Parathyroid adenoma (tissue), 2 donors: ENCODE measurements around the gene EIF2B2.

Experiments used
- H2AFZ ChIP-seq: fragments of 300-600 bp; sonication (generic); one replicate; pipeline ENCODE4 v1.7.0; 2017; ENCODE audit warnings: antibody characterized with exemption, mild to moderate bottlenecking
- H3K27ac ChIP-seq: fragments of 300-600 bp; sonication (generic); one replicate; pipeline ENCODE4 v1.7.0; 2017
- H3K27me3 ChIP-seq: fragments of 300-600 bp; sonication (generic); one replicate; pipeline ENCODE4 v1.7.0; 2017; ENCODE audit warnings: low read length; ENCODE audit not compliant: control insufficient read depth, insufficient read depth
- H3K36me3 ChIP-seq: fragments of 300-600 bp; sonication (generic); one replicate; pipeline ENCODE4 v1.7.0; 2017; ENCODE audit warnings: low read length; ENCODE audit not compliant: control insufficient read depth, insufficient read depth
- H3K4me1 ChIP-seq: fragments of 300-600 bp; sonication (generic); one replicate; pipeline ENCODE4 v1.7.0; 2017; ENCODE audit warnings: control low read depth
- H3K4me2 ChIP-seq: fragments of 300-600 bp; sonication (generic); one replicate; pipeline ENCODE4 v1.7.0; 2017; ENCODE audit warnings: low read length
- H3K4me3 ChIP-seq: fragments of 300-600 bp; sonication (generic); one replicate; pipeline ENCODE4 v1.7.0; 2017; ENCODE audit warnings: low read depth, low read length
- H3K79me2 ChIP-seq: fragments of 300-600 bp; sonication (generic); one replicate; pipeline ENCODE4 v1.7.0; 2017; ENCODE audit warnings: control low read depth
- H3K9ac ChIP-seq: fragments of 300-600 bp; sonication (generic); one replicate; pipeline ENCODE4 v1.7.0; 2017; ENCODE audit warnings: mild to moderate bottlenecking
- H3K9me3 ChIP-seq: fragments of 300-600 bp; sonication (generic); one replicate; pipeline ENCODE4 v1.7.0; 2017; ENCODE audit warnings: low read length; ENCODE audit not compliant: control insufficient read depth
- CTCF ChIP-seq: fragments of 300-600 bp; sonication (generic); IDR thresholded peaks from one replicate; pipeline ENCODE4 v1.7.0; 2017; ENCODE audit warnings: antibody characterized with exemption, mild to moderate bottlenecking
- donor health status: primary hyperparathyroidism.

Gene EIF2B2

DNA sequence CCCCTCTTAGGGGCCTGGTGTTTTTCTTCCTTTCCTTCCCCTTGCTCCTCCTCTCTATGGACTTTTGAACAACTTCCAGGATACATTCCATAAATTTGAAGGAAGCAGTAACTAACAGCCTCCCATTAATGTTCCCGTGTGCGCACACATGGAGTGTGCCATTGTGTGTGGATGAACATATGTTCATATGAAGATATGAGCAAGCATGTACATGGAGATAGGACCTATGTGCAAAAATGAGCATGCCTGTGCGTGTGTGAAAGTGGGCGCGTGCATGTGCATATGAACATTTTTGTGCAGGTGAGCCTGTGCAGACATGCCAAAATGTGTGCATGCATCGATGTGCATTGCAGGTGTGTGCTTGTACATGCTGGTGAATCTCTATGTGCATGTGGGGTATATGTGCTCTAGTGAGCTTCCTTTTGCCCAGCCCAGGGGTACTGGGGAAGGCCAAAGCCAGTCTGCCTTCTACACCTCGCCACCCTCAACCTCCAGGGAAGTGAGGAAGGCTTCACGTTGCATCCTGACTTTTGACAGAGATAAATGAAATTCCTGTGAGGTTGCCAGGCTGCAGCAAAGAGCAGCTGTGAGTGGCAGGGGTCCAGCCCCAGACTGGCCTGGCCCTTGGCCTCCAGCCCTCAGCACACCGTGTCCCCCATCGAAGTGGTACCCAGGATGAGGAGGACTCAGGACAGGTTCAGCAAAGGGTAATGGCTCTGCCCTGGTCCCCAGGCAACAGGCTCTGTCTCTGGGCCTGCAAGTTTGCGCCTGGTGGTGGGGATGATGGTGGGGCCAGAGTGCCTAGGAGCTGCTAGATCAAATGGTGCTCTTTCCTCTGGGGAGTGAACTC, 26.2 kb upstream of the EIF2B2 start:
- no peaks in the 10 kb centered on the region for H3K27me3 ChIP-seq
- H3K27ac ChIP-seq = no peak overlapping the region
- no peak overlapping the region for H3K4me2 ChIP-seq
- no peaks in the 10 kb centered on the region for H3K79me2 ChIP-seq
- no peak overlapping the region for H2AFZ ChIP-seq
- no peak overlapping the region for H3K4me3 ChIP-seq
- no peaks in the 10 kb centered on the region for H3K9me3 ChIP-seq
- H3K9ac ChIP-seq = no peak overlapping the region
- H3K4me1 ChIP-seq = no peaks in the 10 kb centered on the region
- TF ChIP-seq CTCF = no peak
- H3K36me3 ChIP-seq = no peaks in the 10 kb centered on the region

- Histone ChIP-seq H3K27me3 (no peaks in the 10 kb centered on the region), H3K4me3 (no peak overlapping the region), H3K4me2 (no peak overlapping the region), H3K79me2 (no peaks in the 10 kb centered on the region), H3K4me1 (no peaks in the 10 kb centered on the region), H2AFZ (no peak overlapping the region), H3K27ac (no peak overlapping the region), H3K36me3 (no peaks in the 10 kb centered on the region), H3K9ac (no peak overlapping the region), H3K9me3 (no peaks in the 10 kb centered on the region)
- no peak for TF ChIP-seq CTCF
These were observed 25.4 kb upstream of the EIF2B2 start for GRCh38 chr14:74977164-74977900.

- Histone ChIP-seq H2AFZ (no peak overlapping the region), H3K79me2 (no peaks in the 10 kb centered on the region), H3K9me3 (no peaks in the 10 kb centered on the region), H3K4me2 (no peak overlapping the region), H3K27me3 (no peaks in the 10 kb centered on the region), H3K9ac (no peak overlapping the region), H3K4me3 (no peak overlapping the region), H3K36me3 (no peaks in the 10 kb centered on the region), H3K4me1 (no peaks in the 10 kb centered on the region), H3K27ac (no peak overlapping the region)
- no peak for TF ChIP-seq CTCF
These were observed 24.8 kb upstream of the EIF2B2 start for GRCh38 chr14:74977901-74978385.

- Histone ChIP-seq H2AFZ (no peak overlapping the region), H3K9me3 (no peaks in the 10 kb centered on the region), H3K4me2 (no peak overlapping the region), H3K36me3 (no peaks in the 10 kb centered on the region), H3K27me3 (no peaks in the 10 kb centered on the region), H3K4me3 (no peak overlapping the region), H3K79me2 (no peaks in the 10 kb centered on the region), H3K4me1 (no peaks in the 10 kb centered on the region), H3K9ac (no peak overlapping the region), H3K27ac (no peak overlapping the region)
- no peak for TF ChIP-seq CTCF
These were observed 24.2 kb upstream of the EIF2B2 start for GRCh38 chr14:74978416-74978947.
